GM23248 (cell line): ENCODE measurements around the gene RAB1A.

Experiments used
- EZH2 ChIP-seq: fragments of 200-600 bp; sonication (generic); IDR thresholded peaks from 2 replicates; pipeline ENCODE4 v1.6.1; 2018; ENCODE audit warnings: antibody characterized with exemption, mild to moderate bottlenecking; ENCODE audit not compliant: insufficient read depth, poor library complexity, severe bottlenecking
- EZH2phosphoT487 ChIP-seq: fragments of 200-600 bp; sonication (generic); IDR thresholded peaks from 2 replicates; pipeline ENCODE4 v1.6.1; 2018; ENCODE audit warnings: antibody characterized with exemption, moderate library complexity, mild to moderate bottlenecking, low read depth; ENCODE audit not compliant: insufficient read depth

DNA sequence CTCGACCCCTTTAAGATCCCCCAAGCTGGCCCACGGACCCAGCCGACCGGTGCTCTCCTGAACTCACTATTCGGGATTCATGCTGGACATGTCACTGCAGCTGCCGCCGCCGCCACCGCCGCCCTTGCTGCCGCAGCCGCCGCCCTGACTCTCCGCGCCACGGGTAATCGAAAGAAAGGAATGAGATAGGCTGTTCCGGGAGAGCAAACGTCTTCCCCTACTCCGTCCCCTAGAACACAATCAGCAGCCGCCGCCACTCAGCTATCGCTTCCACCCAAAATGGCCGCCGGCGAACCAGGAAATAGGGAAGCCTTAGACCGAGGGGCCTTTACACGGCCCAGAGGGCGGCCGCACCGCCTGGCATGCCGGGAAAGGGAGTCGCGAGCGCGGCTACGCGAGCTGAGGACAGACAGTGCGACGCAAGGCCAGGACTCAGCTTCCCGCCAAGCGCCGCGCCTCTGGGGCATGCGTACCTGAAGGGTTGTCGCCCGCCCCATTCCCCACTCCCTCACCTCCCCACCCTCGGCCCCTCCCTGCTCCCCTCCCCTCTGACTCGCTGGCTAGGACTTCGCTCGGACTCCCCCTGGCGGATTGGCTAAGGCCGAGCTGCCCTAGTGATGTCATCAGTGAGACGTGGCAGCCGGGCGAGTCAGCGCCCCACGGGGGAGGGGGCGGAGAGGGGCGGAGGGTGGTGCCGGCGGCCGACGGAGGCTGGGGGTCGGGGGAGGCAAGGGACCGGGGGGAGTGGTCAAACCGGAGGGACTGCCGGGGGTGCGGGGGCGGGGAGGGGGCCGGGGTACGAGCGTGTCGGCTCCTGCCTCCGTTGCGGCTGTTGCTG lies at the start of gene RAB1A:
- no peak for TF ChIP-seq EZH2phosphoT487
- no peak for TF ChIP-seq EZH2
